RPMI8226 (cell line): ENCODE data around the gene MAGEA9B.
A peak's percentile ranks its signal among the peaks of the same experiment; 100 is the strongest.
"Not testable (repeated sequence)": the region's sequence is repeated elsewhere in the genome, so short reads cannot be mapped to it uniquely, and the experiment has no call there.

Experiments
- DNase-seq: peaks from one replicate; pipeline ENCODE4 v3.0.0-alpha.2; 2015

The MAGEA9B gene

DNA sequence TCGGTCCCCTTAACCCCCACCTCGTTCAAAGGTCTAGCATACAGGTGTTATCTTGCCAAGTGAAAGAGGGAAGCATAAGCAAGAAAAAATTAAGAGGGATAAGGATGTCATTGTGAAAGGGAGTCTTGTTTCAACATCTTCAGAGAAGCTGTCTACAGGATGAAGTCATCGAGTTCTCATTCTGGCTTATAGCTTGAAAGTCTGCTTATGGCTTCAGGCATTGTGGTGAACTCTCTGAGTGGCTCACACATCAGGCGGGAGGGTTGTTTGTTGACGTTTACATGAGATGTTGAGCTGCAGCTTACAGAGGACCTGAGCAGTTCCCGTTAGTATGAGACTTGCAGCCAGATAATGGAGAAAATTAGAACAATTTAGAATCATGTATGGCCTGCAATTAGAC is 16.6 kb downstream of the MAGEA9B start:
- no peak for DNase-seq

DNA sequence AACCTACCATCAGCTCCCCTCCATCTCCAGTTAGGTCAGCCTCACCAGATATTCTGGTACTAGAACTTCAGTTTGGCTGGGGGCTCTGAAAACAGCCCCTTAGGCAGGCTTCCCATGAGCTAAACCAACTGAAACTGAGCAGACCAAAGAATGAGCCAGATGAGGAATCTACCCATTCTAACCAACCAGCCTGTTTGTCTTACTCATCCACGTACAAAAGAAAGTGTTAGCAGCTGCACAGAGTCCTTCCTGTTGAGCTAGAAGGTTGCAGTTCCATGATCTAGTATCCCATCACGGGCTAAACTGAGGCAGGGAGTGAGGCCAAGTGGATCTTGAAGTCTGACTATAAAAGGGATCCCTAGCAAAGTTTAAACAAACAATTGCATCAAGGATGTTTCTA is 17.5 kb downstream of the MAGEA9B start:
- no peak for DNase-seq

DNA sequence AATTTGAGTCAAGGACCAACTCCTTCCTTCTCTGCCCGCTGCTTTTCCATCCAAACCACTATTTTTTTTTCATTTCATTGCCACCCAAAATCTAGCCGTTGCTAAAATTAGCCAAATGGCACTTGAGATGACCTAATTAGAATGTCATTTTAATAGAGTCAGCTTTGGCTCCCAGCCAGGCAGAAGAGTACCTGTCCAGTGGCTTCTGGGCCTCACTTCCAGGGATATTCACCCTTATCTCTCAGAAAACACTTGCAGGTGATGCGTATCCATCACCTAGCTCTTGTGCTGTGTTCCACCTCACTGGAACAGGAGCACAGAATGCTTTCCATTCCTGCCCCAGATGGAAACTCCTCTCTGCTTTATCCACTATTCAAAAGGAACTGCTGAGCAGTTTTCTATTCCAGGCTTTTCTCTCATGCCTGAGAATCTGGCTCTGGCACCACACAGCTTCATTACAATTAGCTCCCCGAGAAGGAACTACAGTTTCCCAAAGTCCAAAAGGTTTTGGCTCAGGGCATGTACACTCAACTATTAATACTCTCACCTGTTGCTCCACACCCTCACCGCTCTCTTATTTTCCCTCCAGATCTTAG is 18.5 kb downstream of the MAGEA9B start:
- no peak for DNase-seq

DNA sequence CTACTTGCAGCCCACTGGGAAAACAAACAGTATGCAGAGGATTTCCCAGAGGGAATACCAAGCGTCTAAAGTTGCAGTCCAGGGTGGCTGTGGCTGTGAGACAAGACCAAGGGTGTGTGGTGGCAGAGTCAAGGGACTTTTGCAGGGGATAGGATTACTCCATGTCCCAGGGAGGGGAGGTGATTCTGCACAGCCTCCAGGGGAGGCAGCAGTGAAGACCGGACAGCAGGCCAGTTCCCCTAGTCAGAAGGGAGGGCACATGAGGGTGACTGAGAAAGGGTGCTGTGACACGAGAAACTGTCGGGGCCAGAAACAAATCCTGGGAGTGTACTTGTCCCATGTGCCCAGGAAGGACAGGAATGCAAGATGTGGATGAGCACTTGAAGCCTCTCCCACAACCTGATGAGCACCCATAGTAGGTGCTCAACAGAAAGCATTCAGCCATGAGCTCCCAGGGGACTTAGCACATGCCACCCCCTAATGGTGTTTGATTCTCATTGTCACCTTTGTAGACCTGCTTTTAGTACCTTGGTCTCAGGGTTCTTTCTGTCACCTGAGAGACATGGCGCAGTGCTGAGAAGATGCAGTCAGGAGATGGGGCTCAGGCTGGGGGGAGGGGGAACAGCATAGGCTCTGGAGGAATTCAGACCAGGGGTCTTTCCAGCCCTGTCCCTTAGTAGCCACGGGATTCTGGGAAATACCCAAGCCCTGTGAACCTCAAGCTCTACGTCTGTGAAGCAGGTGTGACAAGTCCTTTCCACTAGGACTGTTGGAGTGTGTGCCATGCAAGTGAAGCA is 19.4 kb downstream of the MAGEA9B start:
- no peak for DNase-seq

DNA sequence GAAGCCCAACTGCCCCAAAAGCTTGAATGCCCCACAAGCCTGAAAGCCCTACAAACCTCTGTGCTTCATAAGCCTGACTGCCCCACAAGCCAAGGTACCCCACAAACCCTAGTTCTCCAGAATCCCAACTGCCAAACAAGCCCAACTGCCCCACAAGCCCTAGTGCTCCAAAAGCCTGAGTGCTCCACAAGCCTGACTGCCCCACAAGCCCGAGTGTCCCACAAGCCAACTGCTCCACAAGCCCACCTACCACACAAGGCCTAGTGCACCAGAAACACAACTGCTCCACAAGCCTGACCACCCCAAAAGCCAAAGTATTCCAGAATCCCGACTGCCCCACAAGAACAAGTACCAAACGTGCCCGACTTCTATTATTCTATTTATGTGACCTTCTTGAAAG is 23.9 kb downstream of the MAGEA9B start:
- no peak for DNase-seq

DNA sequence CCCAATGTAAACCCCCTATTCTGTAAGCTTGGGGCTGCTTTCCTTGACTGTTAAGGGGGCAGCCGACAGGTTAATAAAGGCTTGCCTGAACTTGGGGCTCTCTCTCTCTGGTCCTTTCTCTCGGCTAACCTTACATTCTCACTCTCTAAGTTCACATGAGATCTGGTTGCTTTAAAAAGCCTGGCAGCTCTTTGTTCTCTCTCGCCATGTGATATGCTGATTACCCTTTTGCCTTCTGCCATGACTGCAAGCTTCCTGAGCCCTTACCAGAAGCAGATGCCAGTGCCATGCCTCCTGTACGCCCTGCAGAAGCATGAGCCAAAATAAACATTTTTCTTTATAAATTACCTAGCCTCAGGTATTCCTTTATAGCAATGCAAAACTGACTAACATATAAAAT is 32.0 kb downstream of the MAGEA9B start:
- not testable (repeated sequence) for DNase-seq

DNA sequence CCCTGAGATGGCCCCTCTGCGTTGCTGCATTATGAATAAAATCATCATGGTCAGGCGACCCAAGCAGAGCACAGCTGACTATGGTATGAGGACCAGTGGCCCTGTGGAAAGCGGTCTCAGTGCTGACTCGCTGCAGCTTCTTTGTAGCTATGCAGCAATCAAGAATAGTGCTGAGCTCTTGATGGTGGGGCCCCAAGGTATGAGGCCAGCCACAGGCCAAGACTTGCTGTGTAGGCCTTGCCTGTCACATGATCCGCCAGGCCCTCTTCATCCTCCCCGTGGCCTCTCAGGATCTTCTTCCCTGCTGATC is 35.4 kb downstream of the MAGEA9B start:
- not testable (repeated sequence) for DNase-seq

DNA sequence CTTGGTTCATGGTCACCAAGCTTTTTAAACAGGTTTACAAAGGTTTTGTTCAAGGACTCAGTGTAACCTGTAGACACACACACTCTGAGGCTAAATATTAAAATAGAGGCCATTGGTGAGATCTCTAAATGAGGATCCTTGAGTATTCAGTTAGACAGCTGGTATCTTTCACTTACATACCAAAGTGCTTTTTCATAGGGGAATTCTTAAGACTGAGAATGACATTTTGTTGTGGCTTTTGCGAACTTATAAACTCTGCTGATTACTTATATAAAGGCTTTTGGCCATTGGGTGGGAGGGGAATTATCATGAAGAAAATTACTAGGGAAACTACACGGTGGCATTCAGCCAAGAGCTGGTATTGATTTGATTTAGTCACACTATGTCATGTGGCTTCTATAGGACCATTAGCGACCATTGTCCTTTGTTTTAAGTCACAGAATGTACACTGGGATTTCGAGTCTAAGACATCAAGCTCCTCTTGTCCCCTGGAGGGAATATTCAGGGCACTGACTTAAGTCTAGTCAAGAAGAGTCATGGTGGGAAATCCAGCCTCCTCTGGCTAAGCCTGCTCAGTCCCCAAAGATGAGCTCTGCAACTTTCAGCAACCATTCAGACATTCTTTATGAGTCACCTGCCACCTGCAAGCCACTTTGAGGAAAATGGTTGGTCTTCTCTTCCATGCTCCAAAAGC is 35.9 kb downstream of the MAGEA9B start:
- DNase-seq, result not testable (repeated sequence)

DNA sequence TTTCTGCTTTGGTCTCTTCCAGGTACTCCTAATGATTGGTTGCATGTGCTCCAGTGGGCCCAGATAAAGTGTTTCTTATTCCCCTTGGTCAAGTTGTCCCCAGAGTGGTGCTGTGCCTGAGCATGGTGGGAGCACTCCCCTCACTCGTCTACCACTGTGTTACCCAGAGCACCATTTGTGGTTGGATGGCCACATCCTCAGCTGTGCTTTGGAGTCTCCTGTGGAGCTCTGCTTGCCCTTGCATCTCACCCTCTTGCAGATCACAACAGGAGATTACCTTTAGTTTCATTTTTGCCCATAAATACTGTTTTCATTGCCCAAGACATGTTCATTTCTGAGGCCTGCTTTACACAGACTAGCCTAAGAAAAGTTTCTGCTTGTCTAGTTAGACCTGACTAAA is 36.8 kb downstream of the MAGEA9B start:
- DNase-seq, result not testable (repeated sequence)

DNA sequence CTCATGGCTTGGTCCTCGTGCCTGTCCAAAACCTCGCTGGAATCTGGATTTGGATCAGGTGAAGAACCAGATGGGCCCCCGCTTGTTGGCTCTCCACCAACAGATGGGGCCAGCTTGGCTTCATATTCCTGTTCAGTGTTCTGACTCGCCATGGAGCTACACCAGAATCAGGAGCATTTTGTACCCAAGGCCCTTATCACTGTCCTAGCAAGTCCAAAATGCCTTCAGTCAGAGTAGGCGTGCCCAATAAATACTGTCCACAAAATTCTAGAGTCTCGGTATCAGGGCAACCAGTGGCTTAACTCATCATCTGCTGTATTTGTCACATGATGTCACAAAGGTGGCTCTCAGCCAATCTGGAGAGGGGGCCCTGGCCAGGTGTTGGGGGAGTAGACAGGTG is 37.6 kb downstream of the MAGEA9B start, which contains the start of gene HSFX3:
Gene HSFX3 (minus strand): TSS at position 224 of the 400 bp plus-strand sequence. CDS start 72 bp downstream, at position 152.
- not testable (repeated sequence) for DNase-seq

DNA sequence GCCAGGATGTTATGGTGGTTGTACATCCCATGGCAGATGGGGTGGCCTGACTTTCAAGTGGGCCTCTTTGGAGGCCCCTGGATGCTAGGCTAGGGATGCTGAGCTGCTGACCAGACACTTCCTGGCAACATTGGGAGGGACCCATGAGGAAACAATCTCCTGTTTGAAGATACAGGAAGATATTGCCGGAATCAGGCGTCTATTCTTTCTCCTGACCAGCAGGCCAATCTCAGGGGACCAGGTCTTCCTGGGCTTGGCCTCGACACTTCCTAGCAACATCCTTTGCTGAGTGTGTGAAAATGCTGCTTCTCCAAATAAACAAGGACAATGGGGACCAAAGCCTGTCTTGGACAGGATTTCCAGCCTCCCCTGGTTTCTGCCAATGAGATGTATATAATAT is 39.5 kb downstream of the MAGEA9B start:
- DNase-seq, result not testable (repeated sequence)

DNA sequence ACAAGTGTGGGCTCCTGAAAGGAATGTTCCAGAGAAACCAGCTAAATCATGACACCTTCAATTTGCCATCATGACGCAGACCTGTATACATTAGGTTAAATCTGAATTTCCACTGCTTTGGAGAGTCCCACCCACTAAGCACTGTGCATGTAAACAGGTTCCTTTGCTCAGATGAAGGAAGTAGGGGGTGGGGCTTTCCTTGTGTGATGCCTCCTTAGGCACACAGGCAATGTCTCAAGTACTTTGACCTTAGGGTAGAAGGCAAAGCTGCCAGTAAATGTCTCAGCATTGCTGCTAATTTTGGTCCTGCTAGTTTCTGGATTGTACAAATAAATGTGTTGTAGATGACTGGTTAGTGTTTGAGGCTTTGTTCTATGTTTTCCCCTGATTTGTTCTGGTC is 40.3 kb downstream of the MAGEA9B start:
- not testable (repeated sequence) for DNase-seq

DNA sequence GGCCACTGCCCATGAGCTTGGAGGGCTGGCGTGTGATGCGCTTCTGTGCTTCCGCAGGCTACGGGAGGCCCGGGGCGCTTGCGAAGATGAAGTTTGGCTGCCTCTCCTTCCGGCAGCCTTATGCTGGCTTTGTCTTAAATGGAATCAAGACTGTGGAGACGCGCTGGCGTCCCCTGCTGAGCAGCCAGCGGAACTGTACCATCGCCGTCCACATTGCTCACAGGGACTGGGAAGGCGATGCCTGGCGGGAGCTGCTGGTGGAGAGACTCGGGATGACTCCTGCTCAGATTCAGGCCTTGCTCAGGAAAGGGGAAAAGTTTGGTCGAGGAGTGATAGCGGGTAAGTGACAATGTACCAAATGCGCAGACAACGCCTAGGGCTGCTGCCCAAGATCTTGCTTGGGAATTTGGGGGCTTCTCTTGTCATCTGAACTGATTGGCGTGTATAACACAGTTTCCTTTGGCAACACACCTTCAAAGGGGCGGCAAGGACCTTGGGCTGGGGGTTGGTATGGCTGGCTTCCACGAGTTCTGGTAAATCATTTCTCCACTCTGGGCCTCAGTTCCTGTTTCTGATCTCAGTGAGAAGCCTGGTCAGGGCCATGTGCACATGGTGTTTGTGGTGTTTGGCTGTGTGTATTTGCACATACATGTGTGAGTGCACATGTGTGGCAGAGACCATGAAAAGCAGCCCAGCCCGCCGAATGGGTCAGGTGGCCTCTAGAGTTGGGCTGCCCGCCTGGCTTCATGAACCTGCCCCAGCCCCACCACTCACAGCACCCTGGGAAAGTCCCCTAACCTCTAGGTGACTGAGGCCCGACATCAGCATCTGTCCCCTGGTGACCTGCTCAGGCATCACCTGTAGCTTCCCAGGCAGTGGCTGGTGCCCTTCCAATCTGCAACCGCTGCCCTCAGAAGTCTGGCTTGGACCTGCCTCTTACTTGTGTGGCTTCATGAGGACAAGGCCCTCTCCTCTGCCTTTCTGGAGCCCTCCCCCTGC is 41.4 kb downstream of the MAGEA9B start:
- DNase-seq, result not testable (repeated sequence)

DNA sequence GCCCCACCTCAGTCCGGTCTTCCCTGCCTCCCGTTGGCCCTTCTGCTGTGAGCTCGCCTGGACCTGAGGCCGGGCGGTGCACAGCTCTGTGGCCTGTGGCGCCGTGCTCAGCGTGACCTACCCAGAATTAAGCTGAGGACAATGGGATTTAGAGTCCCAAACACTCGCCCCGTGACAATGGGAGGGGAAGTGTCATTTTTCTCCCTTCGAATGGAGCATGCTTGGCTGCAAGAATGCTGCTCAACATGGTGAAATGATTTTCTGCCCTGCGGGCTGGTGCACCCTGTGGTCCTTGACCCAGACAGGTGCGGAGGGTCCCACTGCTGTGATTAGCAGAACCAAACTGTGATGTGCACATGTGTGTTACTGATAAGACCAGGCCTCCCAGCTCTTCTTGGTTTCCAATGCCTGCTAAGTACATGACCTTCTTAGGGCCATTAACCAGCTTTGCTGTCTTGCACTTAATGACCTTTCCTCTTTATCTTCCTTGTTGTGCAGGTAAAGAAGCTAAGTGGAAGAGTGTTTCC is 45.7 kb downstream of the MAGEA9B start:
- DNase-seq, result peak; percentile 2

DNA sequence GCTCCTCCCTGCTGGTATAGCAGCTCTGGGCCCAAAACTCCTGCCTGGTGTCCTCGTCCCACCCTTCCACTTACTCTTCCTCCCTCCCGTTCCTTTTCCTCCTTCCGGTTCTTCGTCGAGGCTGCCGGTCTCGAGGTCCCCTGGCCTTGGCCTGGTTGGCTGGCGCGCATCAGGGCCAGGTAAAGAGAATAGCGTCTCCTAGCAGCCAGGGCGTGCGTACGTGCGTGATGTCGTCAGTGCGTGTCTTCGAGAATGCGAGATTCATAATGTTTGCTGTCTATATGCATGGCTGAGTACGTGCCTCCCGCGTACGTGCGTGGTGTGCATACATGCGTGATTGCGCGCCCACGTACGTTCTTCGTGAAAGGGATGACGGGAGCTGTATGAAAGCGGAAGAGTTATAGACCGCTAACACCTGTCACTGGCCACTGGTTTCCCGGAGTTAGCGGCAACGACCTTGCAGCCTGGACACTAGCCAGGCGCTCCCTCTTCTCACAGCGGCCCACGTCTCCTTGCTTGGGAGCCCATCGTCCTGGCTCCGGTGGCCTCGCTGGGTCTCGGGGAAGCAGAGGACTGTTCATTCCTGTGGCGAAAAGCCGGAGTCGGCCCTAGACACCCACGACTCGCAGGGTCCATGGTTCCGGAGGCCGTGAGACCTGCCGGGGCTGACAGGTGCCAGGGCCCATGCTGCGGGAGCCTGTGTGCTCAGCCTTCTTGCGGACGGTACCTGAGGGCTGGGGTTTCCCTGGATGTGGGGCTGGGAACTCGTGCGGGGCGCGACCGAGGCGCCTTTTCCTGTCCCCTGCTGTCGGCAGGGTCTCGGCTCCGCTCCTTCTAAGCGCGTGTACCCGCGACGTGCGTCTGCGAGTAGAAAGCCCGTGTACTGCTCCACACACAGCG is 46.4 kb downstream of the MAGEA9B start, which contains the start of gene EOLA1:
Gene EOLA1 (plus strand): TSS at position 392 of the 900 bp plus-strand sequence. CDS start 4,619 bp downstream, outside the sequence.
- DNase-seq, result peak; percentile 98

DNA sequence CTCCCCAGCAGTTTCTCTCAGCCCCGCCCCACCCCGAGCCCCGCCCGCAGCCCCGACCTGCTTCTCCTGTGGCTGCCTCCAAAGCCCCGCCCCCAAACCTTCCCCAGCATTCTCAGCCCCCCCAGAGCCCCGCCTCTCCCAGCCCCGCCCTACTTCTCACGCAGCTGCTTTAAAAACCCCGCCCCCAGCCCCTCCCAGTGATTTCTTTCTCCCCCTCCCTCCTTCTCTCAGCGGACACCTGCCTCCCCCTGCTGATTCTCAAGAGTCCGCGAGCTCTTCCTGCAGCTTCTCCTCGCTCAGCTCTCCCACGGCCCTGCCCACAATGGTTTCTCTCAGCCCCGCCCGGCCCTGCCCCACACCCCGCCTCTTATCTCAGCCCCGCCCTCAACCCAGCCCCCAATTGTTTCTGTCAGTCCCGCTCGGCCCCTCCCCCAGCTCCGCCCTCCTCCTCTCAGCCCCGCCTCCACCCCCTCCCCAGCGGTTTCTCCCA is 47.1 kb downstream of the MAGEA9B start:
- DNase-seq, result peak; percentile 92

DNA sequence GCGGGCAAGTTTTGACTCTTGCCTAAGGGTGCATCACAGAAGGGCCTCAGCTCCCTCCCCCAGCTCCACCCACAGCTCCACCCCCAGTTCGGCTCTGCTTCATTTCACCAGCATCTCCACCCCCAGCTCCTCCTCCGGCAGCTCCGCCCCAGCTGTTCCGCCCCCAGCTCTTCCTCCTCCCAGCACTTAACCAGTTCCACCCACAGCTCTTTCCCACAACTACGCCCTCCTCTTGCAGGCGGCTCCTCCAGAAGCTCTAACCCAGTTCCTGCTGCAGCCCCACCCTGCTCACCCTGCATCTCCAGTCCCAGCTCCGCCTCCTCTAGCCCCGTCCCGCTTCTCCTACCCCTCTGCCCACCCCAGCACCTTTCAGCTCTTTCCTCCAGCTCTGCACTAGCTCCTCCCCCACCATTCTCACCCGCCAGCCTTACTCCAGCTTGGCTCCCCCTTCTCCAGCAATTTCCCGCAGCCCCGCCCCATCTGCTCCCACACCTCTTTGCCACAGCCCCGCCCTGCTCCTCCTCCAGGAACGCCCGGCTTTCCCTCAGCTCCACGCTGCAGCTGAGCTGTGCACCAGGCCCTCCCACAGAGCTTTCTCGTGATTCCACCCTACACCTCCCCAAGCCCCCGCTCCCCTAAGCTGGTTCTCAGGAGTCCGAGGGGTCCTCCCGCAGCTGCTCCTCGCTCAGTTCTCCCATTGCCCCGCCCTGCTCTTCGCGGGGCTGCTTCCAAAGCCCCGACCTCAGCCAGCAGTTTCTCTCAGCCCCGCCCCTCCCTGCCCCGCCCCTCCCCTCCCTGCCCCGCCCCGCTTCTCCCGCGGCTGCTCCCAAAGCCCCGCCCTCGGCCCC is 47.8 kb downstream of the MAGEA9B start:
- peak; percentile 92 for DNase-seq

DNA sequence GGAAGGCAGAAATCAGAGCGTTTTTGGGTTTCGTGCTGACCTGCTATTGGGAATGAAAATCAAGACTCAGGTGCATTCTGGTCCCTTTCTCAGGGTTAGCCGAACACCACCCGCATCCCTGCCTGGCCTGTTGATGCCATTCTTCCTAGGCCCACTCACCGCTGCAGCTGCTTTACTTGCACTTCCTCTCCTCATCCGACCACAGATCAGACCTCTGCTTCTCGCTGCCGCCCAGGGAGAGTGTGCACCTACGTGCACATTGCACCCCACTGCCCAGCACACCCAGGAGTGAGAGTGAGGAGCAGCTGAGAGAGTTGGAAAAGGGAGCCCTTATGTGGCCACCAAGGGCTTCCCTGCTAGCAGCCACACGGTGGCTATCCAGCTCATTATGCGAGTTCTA is 49.8 kb downstream of the MAGEA9B start:
- not testable (repeated sequence) for DNase-seq

DNA sequence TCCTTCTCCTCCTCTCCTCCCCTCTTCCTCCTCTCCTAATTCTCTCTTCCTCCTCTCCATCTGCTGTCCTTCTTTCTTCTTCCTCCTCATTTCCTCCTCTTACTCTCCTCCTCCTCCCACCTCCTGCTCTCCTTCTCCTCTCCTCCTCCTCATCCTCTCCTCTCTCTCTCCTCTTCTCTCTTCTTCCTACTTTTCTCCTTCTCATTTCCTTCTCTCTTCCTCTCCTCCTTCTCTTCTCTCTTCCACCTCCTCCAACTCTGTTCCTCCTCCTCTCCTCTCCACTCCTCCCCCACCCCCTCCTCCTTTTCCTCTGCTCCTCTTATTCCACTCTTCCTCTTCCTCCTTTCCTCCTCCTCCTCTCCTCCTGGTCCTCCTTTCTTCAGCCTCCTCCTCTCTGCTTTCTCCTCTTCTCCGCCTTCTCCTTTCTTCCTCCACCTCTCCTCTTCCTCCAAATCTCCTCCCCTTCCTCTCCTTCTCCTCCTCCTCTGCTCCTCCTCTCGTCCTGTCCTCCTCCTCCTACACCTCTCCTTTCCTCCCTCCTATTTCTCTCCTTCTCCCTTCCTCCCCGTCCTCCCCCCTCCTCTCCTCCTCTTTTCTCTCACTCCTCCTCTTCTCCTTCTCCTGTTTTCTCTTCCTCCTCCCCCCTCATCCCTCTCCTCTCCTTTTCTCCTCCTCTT is 52.2 kb downstream of the MAGEA9B start:
- not testable (repeated sequence) for DNase-seq
